ENCODE results near the gene RELT. TPM values are rescaled to one million over a fixed set of nuclear protein-coding genes. Genes with fewer than 3 reads are reported as not detected.

RELT gene
- total RNA-seq, 2 experiments from 2014 or later: 21.5 to 30.8 TPM

DNA sequence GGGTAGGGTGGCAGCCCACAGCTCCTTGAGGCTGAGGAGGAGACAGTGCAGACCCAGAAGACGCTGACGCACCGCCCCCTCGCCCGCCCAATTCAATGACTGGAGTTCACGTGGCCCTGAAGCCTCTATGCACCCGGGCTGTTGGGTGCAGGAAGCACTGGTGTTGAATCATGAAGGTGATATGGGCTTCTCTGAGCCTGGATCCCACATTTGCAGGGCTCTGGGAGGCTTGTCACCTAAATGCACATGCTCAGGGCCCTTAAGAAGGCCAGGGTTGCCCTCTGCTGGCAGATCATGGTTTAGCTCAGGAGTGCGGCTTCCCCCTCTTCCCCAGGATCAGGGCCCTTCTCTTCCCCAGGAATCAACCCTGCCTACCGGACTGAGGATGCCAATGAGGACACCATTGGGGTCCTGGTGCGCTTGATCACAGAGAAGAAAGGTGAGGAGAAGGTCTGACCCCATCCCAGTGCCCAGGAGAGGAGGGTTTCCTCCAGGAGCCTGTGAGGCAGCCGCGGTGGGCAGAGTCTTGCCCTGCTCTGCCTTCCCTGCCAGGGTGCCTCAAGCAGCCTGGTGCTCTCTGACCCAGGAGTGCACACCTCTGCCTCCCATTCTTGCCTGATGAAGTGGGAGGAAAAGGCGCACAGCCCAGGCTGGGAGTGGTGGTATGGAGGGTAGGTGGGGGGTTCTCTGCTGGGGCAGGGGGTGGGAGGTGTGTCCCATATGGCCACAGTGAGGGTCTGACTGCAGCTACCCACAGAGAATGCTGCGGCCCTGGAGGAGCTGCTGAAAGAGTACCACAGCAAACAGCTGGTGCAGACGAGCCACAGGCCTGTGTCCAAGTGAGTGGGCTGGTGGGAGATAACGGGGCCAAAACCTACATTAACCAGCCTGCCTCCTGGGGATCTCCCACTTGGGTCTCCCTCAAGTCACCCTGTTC is 17.5 kb downstream of the RELT start:
- Histone ChIP-seq H2AFZ (ENCODE audit: low read length) (no peak overlapping the region), H3K27ac (ENCODE audit: low read depth, low read length, poor library complexity, severe bottlenecking) (no peak overlapping the region), H3K9me2 (ENCODE audit: insufficient read depth, low read length) (no peaks in the 10 kb centered on the region), H3K9me3 (ENCODE audit: low read length) (no peaks in the 10 kb centered on the region), H3K36me3 (ENCODE audit: insufficient read depth, low read length) (peaks cover 59% of the 10 kb centered on the region; the same call in 1 of the 2 replicates), H3K4me2 (ENCODE audit: low read length) (no peak overlapping the region), H3K4me3 (ENCODE audit: low read depth, low read length, poor library complexity, severe bottlenecking) (no peak overlapping the region), H4K20me1 (ENCODE audit: insufficient read depth, low read length) (no peaks in the 10 kb centered on the region), H3K79me2 (ENCODE audit: insufficient read depth, low read depth, low read length) (no peaks in the 10 kb centered on the region), H3K4me1 (ENCODE audit: insufficient read depth, low read length, poor library complexity, severe bottlenecking) (peaks cover 13% of the 10 kb centered on the region)
- ChIA-PET CTCF (ENCODE audit: unreplicated experiment) (interaction anchor here (0.9 to 2.3 kb wide), 4 partner anchors 9 to 87 kb away, joined by 3 to 10 read pairs (median 7); no protein-coding TSS in a partner anchor), POLR2A (interaction anchor here (0.6 kb wide), 1 partner anchor 22 kb away, joined by 3 read pairs; no protein-coding TSS in a partner anchor)
- no peak for TF ChIP-seq EZH2phosphoT487 (IDR thresholded peaks at IDR 0.05; ENCODE audit: borderline replicate concordance, low read depth, low read length)
- TF ChIP-seq CTCF (conservative IDR thresholded peaks at IDR 0.05; ENCODE audit: low read length): peak; percentile 88
- peak; percentile 79 for DNase-seq (ENCODE audit: low spot score)
- no TSS peak for BruUV-seq (replicated peaks)
- intact Hi-C loops (cut with micrococcal nuclease; ENCODE audit: unreplicated experiment): loop anchor here (1.0 to 2.0 kb wide), 2 partner anchors 17 to 42 kb away; partner anchors contain the start of gene RELT

GRCh38 chr11:73394416-73395296 is 18.5 kb downstream of the RELT start:
- CTCF ChIA-PET (ENCODE audit: unreplicated experiment): no interaction called here
- intact Hi-C loops (cut with micrococcal nuclease; ENCODE audit: unreplicated experiment): no loop called here
- no TSS peak for BruUV-seq (replicated peaks)
- Histone ChIP-seq H3K9me2 (ENCODE audit: insufficient read depth, low read length) (no peaks in the 10 kb centered on the region), H3K4me3 (ENCODE audit: low read depth, low read length, poor library complexity, severe bottlenecking) (no peak overlapping the region), H2AFZ (ENCODE audit: low read length) (no peak overlapping the region), H3K36me3 (ENCODE audit: insufficient read depth, low read length) (peaks cover 56% of the 10 kb centered on the region; the same call in 1 of the 2 replicates), H3K9me3 (ENCODE audit: low read length) (no peaks in the 10 kb centered on the region), H3K79me2 (ENCODE audit: insufficient read depth, low read depth, low read length) (no peaks in the 10 kb centered on the region), H3K27ac (ENCODE audit: low read depth, low read length, poor library complexity, severe bottlenecking) (no peak overlapping the region), H4K20me1 (ENCODE audit: insufficient read depth, low read length) (no peaks in the 10 kb centered on the region), H3K4me1 (ENCODE audit: insufficient read depth, low read length, poor library complexity, severe bottlenecking) (peaks cover 5% of the 10 kb centered on the region), H3K4me2 (ENCODE audit: low read length) (no peak overlapping the region)
- POLR2A ChIA-PET: no interaction called here
- DNase-seq (ENCODE audit: low spot score): no peak
- TF ChIP-seq EZH2phosphoT487 (IDR thresholded peaks at IDR 0.05; ENCODE audit: borderline replicate concordance, low read depth, low read length) (no peak), CTCF (conservative IDR thresholded peaks at IDR 0.05; ENCODE audit: low read length) (no peak)
